BE2C (cell line): Measurements from ENCODE around the gene LGMN.

ENCODE experiments used
- DNase-seq: peaks from one replicate; pipeline ENCODE4 v3.0.0-alpha.2; 2020
- H3K27me3 ChIP-seq: fragments of 250-450 bp; sonication (Bioruptor Pico); 2 replicates; pipeline ENCODE4 v1.5.1; 2020; ENCODE audit warnings: mild to moderate bottlenecking
- H3K36me3 ChIP-seq: fragments of 250-450 bp; sonication (Bioruptor Pico); 2 replicates; pipeline ENCODE4 v1.5.1; 2020; ENCODE audit warnings: mild to moderate bottlenecking
- H3K4me1 ChIP-seq: fragments of 250-450 bp; sonication (Bioruptor Pico); 2 replicates; pipeline ENCODE4 v1.5.1; 2020
- H3K4me3 ChIP-seq: 2 replicates; pipeline ENCODE4 v1.5.1; 2011; ENCODE audit warnings: low read depth, low read length
- H3K9me3 ChIP-seq: fragments of 250-450 bp; sonication (Bioruptor Pico); 2 replicates; pipeline ENCODE4 v1.5.1; 2020
- CTCF ChIP-seq: IDR thresholded peaks from 2 replicates; pipeline ENCODE4 v1.5.1; 2012; ENCODE audit warnings: mild to moderate bottlenecking, low read depth, low read length

The LGMN gene

DNA sequence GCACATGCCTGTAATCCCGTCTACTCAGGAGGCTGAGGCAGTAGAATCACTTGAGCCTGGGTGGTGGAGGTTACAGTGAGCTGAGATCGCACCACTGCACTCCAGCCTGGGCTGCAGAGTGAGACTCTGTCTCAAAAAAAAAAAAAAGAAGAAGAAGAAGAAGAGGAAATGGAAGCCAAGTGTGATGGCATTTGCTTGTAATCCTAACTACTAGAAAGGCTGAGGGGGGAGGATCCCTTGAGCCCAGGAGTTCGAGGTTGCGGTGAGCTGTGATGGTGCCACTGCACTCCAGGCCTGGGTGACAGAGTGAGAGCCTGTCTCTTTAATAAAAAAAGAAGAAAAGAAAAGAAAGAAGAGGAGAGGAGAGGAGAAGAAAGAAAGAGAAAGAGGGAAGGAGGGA, 52.1 kb downstream of the LGMN start:
- Histone ChIP-seq H3K4me1 (no peaks in the 10 kb centered on the region), H3K27me3 (no peaks in the 10 kb centered on the region; the same call in 1 of the 2 replicates), H3K36me3 (no peaks in the 10 kb centered on the region), H3K9me3 (no peaks in the 10 kb centered on the region), H3K4me3 (no peak overlapping the region)
- no peak for DNase-seq
- no peak for TF ChIP-seq CTCF

GRCh38 chr14:92695562-92695961, 52.9 kb downstream of the LGMN start:
- no peaks in the 10 kb centered on the region for H3K36me3 ChIP-seq
- H3K27me3 ChIP-seq = no peaks in the 10 kb centered on the region; the same call in 1 of the 2 replicates
- no peak for DNase-seq
- TF ChIP-seq CTCF = no peak
- no peak overlapping the region for H3K4me3 ChIP-seq
- H3K4me1 ChIP-seq = no peaks in the 10 kb centered on the region
- no peaks in the 10 kb centered on the region for H3K9me3 ChIP-seq

GRCh38 chr14:92694807-92695206, 53.6 kb downstream of the LGMN start:
- Histone ChIP-seq H3K27me3 (no peaks in the 10 kb centered on the region; the same call in 1 of the 2 replicates), H3K4me1 (no peaks in the 10 kb centered on the region), H3K36me3 (no peaks in the 10 kb centered on the region), H3K4me3 (no peak overlapping the region), H3K9me3 (no peaks in the 10 kb centered on the region)
- TF ChIP-seq CTCF = no peak
- DNase-seq = no peak

GRCh38 chr14:92693998-92694795, 54.2 kb downstream of the LGMN start:
- Histone ChIP-seq H3K4me3 (no peak overlapping the region), H3K36me3 (no peaks in the 10 kb centered on the region), H3K9me3 (no peaks in the 10 kb centered on the region), H3K4me1 (no peaks in the 10 kb centered on the region), H3K27me3 (no peaks in the 10 kb centered on the region; the same call in 1 of the 2 replicates)
- TF ChIP-seq CTCF = no peak
- no peak for DNase-seq

DNA sequence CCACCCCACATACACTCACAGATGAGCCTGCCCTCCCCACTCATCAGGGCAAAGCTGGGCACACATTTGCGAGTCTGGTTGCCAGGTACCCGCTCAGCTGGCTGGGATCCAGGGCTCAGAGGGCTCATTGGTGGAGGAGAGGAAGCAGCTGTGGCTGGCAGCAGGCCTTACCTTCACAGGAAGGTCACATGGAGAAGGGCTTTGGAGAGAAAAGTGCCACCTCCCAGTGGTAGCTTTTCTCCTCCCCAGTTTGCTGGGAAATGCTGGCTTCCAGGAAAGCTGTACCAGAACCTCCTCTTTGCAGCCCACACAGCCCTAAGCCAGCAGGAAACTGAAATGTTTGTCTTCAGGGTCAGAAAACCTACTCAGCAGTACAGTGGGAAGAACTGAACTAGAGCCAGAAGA, 55.6 kb downstream of the LGMN start:
- Histone ChIP-seq H3K27me3 (peaks cover 3% of the 10 kb centered on the region; the same call in 1 of the 2 replicates), H3K9me3 (no peaks in the 10 kb centered on the region), H3K4me1 (no peaks in the 10 kb centered on the region), H3K4me3 (no peak overlapping the region), H3K36me3 (no peaks in the 10 kb centered on the region)
- DNase-seq = peak; percentile 53
- no peak for TF ChIP-seq CTCF

DNA sequence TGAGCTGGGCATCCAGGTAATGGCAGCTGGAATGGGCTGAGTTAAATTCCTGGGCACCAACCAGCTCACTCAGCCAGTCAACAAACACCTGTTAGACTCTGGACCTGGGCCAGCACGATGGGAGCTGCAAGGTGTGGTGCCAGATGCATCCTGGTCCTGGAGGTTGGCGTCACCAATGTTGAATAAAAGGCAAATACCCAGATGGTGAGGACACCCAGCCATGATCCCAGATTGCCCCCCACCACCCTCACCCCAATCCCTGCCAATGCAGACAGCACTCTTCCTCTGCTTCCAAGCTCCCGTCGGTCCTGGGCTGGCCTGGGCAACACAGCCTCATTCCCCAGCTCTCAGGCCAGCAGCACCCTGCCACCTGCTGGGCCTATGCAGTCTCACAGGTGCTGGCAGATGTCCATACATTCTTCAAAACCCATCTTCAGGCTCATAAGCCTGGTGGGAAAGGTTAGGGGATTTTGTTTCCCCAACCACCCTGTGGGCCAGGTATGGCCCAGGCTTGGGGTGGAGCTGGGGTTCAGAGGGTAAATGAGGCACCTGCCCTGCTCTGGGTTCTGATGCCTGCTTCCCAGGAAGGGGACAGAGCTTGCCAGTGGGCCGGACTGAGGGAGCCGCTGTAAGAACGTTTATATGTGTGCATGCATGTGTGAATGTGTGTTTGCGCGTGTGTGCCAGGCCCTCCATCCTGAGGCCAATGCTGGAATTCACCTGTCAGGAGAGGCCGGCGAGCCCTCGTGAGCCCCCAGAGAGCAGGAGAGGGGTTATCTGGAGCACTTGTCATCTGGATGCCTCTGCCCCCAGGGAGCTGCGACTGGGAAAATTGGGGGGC, 58.0 kb downstream of the LGMN start:
- Histone ChIP-seq H3K4me1 (no peaks in the 10 kb centered on the region), H3K9me3 (no peaks in the 10 kb centered on the region), H3K27me3 (peaks cover 5% of the 10 kb centered on the region; the same call in 1 of the 2 replicates), H3K4me3 (no peak overlapping the region), H3K36me3 (no peaks in the 10 kb centered on the region)
- peak; percentile 79 for TF ChIP-seq CTCF
- DNase-seq = peak; percentile 60
